Left hindlimb (tissue), 1 donor: ENCODE measurements around the gene TRIM52.

Experiments
- DNase-seq: peaks from one replicate; pipeline ENCODE4 v3.0.0-alpha.2; 2018

The TRIM52 gene

GRCh38 chr5:181255836-181256578 lies 4.9 kb downstream of the TRIM52 start:
- no peak for DNase-seq

- DNase-seq, result no peak
These were observed 5.7 kb downstream of the TRIM52 start for GRCh38 chr5:181255276-181255675.

GRCh38 chr5:181248277-181248676 lies 12.7 kb downstream of the TRIM52 start:
- no peak for DNase-seq

GRCh38 chr5:181246276-181247049 lies 14.5 kb downstream of the TRIM52 start:
- peak; percentile 94 for DNase-seq

GRCh38 chr5:181245427-181246275 lies 15.3 kb downstream of the TRIM52 start:
- DNase-seq, result no peak

GRCh38 chr5:181243564-181244343 lies 17.2 kb downstream of the TRIM52 start, which contains the start of gene RACK1:
Gene RACK1, minus strand, starts transcription at chr5:181243906. Its CDS starts 106 bp downstream, at chr5:181243800.
- DNase-seq, result peak; percentile 93

GRCh38 chr5:181243018-181243563 lies 17.9 kb downstream of the TRIM52 start:
- DNase-seq, result no peak

GRCh38 chr5:181242031-181242451 lies 18.9 kb downstream of the TRIM52 start:
- no peak for DNase-seq

GRCh38 chr5:181241393-181241975 lies 19.5 kb downstream of the TRIM52 start:
- no peak for DNase-seq

- DNase-seq, result no peak
These were observed 21.8 kb downstream of the TRIM52 start for GRCh38 chr5:181239062-181239663.

GRCh38 chr5:181237729-181238385 lies 23.1 kb downstream of the TRIM52 start:
- DNase-seq, result no peak

GRCh38 chr5:181236954-181237641 lies 23.8 kb downstream of the TRIM52 start:
- DNase-seq, result no peak

- no peak for DNase-seq
These were observed 24.5 kb downstream of the TRIM52 start for GRCh38 chr5:181236471-181236870.

- DNase-seq, result no peak
These were observed 25.1 kb downstream of the TRIM52 start for GRCh38 chr5:181235689-181236366.

GRCh38 chr5:181235323-181235688 lies 25.6 kb downstream of the TRIM52 start:
- no peak for DNase-seq

- no peak for DNase-seq
These were observed 26.3 kb downstream of the TRIM52 start for GRCh38 chr5:181234455-181235306.

GRCh38 chr5:181233801-181234454 lies 27.0 kb downstream of the TRIM52 start:
- DNase-seq, result no peak
